ENCODE results near the gene MLPH.

GRCh38 chr2:237509151-237509550 lies 22.1 kb downstream of the MLPH start:
- TF ChIP-seq CTCF (IDR thresholded peaks at IDR 0.05), result no peak
- no peak for TF ChIP-seq ZFX (IDR thresholded peaks at IDR 0.05; ENCODE audit: borderline replicate concordance)

All from 22Rv1 (cell line).